SKM-1 (cell line): Measurements from ENCODE around the gene TNFRSF12A.
A peak's percentile ranks its signal among the peaks of the same experiment; 100 is the strongest.

Experiments used
- DNase-seq: peaks from one replicate; lab custom pipeline; 2025; ENCODE audit not compliant: unreplicated experiment; lab: John Stamatoyannopoulos, UW

Gene TNFRSF12A, protein sequence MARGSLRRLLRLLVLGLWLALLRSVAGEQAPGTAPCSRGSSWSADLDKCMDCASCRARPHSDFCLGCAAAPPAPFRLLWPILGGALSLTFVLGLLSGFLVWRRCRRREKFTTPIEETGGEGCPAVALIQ

DNA sequence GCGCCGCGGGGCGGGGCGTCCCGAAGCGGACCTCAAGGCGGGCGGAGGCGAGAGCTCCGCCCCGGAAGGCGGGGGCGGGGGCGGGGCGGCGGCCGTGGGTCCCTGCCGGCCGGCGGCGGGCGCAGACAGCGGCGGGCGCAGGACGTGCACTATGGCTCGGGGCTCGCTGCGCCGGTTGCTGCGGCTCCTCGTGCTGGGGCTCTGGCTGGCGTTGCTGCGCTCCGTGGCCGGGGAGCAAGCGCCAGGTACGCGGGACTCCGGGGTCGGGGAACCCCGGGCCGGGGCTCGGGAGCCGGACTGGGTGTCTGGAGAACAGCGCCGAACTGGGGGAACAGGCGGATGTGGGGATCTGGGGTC lies at the start of gene TNFRSF12A:
TNFRSF12A (plus strand) TSS at position 122 of the 357 bp plus-strand sequence; CDS start at position 152, 30 bp downstream.
- peak; percentile 34 for DNase-seq

DNA sequence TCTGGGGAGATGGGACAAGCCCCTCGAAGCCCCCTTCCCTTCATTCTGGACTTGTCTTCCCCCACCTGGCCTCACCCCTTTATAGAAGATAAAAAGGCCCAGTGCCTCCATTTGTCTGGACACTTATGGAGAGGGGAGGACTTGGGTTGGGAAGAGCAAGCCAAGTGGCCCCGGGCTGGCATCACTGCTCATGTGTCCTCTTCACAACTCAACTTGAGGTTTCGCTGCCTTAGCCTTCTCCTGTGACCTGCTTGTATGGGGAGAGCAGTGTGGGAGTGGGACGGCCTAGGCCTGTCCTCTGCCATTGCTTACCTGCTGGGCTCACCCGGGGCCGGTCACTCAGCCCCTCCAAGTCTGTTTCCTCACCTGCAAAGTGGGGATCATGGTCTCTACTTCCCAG lies 49.6 kb upstream of the TNFRSF12A start:
- DNase-seq = no peak

DNA sequence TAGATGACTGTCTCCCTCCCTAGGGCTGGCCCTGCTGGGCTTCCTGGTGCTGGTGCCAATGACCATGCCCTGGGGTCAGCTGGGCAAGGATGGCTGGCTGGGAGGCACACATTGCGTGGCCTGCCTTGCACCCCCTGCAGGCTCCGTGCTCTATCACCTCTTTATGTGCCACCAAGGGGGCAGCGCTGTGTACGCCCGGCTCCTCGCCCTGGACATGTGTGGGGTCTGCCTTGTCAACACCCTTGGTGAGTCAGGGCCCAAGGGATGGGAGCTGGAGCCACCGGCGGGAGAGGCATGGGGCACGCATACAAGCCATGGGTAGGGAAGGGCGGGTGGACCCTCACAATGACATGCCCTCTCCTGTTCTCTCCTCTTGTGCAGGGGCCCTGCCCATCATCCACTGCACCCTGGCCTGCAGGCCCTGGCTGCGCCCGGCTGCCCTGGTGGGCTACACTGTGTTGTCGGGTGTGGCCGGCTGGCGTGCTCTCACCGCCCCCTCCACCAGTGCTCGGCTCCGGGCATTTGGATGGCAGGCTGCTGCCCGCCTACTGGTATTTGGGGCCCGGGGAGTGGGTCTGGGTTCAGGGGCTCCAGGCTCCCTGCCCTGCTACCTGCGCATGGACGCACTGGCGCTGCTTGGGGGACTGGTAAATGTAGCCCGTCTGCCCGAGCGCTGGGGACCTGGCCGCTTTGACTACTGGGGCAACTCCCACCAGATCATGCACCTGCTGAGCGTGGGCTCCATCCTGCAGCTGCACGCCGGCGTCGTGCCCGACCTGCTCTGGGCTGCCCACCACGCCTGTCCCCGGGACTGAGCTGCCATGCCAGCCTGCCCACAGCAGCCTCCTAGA lies 48.8 kb upstream of the TNFRSF12A start:
- DNase-seq = no peak

DNA sequence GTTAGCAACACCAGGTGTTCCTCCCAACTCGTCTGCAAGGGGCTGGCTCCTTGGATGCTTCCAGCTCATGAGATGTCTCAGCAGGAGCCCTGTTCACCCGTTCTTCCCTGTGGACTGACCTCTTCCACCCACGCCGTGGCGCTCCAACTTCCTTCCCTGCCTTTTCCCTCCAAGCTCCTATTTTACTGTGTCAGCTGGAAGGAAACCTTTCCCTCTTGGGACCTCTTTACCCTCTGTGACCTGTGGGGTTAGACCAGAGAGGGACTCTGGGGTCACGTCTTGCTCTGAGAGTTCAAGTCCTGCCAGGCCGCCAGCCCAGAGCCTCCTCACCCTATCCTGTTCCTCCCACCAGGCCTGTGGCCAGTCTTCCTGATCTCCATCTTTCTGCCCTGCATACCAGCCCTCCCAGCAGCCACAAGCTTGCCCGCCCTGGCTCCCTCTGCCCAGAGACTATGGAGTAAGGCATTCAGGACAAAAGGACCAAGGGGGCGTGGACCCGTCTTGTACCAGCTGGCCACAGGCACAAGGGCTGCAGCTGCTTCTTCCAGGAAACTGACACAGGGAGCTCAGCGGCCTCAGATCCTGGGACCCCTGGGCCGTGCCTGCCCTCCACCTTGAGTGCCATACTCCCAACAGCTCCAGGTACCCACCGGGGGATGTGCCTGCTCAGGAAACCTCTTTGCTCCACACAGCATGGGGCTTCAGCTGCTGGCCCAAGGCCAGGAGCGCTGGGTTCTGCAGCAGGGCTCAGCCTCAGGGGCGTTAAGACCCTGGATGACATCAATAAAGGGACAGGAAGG lies 48.0 kb upstream of the TNFRSF12A start:
- DNase-seq = no peak

DNA sequence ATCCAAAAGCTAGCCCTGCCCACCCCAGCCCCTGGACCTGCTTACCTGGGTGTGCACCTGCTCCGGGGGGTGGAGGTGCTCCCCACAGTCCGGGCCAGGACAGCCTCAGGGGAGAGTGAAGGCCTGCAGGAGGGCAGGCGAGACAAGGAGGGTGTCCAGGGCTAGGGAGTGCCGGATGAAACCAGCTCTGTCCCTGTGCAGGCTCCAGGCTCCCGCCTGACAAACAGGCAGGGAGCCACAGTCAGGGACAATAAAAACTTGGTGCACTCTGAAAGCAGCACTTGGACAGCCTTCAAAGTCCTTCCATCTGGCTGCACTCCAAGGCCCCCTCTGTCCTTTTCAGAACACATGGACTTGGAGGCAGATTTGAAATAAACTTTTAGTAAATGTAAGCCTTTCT lies 47.1 kb upstream of the TNFRSF12A start:
- no peak for DNase-seq

DNA sequence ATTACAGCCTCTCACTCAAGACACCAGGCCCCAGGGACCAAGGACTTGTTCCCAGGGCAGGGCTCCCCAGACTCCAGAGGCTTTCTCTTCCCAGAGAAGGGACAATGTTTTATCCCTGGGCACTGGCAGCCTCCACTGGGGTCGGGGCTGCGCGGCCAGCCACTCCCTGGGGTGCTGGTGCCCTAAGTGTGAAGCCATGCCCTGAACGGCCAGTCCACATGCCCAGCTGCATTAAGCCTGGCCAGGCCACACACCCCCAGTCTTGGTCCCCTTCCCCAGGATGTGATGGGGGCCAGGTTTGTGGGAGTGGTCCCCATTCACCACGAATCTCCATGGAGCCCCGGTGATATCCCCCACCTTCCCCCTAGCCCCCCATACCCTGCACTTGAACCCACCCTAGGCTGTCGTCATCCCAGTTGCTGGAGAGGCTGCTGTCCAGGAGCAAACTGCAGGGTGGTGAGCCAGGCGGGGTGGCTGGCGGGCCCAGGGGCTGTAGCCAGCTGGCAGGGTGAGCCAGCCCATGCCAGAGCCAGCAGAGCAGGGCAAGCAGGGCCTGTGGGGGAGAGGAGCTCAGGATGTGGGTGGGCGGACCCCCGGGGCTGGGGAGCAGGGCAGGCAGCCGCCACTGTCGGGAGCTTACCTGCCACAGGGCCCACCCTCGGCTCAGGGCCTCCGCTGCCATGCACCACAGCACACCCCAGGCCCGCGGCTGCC lies 46.4 kb upstream of the TNFRSF12A start:
- no peak for DNase-seq

DNA sequence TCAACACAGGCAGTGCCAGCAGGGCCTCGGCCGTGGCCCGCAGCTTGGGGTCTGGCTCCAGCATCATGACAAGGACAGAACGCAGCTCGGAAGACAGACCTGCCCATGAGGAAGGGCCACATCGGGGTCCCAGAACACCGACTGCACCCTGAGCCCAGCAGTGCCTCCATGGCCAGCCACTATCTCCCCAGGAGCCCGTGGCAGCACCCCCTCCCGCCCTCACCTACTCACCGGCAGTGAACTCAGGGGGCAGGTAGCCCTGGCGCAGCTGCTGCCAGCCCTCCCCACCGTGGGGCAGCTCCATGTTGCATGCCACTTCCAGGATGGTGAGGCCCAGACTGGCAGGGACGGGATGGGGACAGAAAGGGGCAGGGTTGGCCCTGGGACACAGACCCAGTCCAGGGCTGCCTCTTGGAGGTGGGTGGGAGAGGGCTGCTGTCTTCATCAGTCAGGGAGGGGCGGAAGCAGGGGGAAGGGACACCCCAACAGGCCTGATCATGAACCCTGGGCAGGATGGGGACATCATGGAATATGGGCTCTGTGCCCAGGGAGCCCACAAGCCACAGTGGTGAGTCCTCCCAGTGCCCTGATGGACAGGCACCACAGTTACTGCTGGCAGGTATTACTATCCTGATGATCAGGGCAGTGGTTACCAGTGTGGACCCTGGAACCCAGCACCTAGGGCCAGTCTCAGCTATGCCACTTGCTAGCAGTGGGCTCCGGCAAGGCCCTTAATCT lies 45.7 kb upstream of the TNFRSF12A start:
- no peak for DNase-seq

DNA sequence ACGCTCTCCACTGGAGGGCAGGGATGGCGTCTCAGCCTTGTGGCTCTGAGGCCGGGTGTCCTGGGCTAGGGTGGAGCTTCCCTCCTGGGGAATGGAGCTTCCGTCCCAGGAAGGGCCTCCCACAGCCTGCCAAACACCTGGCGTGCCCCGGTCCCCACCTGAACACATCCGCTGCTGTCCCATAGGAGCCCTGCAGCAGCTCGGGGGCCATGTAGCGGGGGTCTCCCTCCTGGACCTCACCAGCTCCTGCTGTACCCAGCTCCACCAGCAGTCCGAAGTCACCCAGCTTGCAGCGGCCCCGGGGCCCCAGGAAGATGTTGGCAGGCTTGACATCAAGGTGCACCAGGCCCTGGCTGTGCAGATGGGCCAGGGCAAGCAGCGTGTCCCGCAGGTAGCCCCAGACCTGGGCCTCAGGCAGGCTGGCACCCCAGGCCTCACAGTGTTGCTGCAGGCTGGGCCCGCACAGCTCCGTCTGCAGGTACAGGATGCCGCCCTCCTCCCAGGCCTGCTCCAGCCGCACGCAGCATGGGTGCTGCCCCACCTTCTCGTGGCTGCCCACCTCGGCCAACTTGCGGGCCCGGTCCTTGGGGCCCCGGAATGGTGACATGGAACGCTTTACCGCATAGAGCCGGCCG lies 44.9 kb upstream of the TNFRSF12A start:
- DNase-seq = no peak

DNA sequence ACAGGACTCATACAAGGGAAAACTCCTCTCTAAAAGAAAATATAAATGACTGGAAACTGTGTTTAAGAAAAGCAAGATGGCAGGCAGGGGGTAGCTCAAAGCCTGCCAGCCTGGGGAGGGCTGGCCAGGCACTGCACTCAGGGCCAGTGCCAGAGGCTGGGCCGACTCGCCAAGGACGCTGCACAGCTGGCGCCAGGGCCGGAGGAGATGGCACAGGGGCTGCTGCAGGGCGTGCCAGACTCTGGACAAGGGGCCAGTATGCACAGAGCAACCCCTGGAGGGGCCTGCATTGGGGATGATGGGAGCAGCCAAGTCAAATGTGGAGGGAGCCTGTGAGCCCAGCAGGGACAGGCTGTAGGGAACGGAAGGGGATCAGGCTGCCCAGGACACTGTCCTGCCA lies 44.0 kb upstream of the TNFRSF12A start:
- no peak for DNase-seq

DNA sequence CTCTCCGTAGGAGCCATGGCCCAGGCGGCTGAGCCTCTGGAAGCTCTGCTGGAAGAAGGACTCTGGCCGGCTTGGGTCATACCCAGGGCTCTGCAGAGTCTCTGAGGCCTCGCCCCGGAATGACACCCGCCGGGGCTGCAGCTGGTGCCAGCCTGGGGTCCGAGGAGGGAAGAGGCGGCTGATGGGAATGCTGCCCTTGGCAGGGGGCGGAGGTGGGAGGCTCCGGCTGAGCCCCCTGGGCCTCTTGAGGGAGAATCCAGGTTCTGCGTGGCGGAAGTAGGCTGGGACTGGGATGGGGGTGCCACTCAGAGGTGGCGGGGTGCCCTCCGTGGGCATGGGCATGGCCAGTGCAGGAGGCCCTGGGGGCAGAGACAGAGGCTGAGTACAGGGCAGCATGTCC lies 43.5 kb upstream of the TNFRSF12A start:
- no peak for DNase-seq

DNA sequence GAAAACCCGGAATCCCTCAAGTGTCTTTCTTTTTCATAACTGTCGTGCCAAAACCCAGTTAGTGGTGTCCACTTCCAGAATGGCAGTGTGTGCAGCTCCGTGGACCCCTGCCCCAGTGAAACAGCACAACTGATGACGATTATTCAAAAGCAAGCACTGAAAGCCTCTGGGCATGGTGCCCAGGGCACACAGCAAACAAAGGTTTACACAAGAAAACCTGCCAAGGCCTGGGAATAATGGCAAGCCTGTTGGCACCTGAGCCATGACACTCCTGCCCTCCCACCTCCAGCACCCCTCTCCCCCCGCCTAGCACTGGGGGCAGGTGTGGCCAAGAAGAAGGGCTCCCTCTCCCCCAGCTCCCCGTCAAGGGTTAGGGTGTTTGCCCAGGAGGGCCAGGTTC lies 42.7 kb upstream of the TNFRSF12A start:
- DNase-seq = no peak

DNA sequence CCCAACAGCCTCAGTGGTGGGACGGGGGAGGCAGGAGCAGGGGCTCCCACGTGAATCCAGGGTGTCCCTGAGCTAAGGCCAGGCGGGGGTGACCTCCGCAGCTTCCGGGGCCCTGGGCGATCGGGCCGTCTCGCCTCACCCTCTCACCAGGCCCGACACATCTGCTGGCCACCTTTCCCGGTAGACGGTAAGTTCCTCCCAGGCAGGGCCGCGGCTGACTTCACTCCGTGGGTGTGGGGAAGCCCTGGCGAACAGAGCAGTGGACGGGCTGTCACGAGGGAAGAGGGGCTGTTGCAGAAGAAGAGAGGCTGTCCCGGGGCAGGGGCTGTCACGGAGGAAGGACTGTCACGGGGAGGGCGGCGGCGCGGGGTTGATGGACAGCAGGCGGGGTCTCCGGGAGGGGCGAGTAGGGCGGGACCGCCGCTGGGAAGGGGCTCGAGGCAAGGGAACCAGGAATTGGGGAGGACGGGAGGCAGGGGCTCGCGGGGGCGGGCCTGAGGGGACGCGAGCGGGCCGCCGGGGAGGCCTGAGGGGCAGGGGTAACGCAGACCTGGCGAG lies 40.4 kb upstream of the TNFRSF12A start:
- DNase-seq = no peak

DNA sequence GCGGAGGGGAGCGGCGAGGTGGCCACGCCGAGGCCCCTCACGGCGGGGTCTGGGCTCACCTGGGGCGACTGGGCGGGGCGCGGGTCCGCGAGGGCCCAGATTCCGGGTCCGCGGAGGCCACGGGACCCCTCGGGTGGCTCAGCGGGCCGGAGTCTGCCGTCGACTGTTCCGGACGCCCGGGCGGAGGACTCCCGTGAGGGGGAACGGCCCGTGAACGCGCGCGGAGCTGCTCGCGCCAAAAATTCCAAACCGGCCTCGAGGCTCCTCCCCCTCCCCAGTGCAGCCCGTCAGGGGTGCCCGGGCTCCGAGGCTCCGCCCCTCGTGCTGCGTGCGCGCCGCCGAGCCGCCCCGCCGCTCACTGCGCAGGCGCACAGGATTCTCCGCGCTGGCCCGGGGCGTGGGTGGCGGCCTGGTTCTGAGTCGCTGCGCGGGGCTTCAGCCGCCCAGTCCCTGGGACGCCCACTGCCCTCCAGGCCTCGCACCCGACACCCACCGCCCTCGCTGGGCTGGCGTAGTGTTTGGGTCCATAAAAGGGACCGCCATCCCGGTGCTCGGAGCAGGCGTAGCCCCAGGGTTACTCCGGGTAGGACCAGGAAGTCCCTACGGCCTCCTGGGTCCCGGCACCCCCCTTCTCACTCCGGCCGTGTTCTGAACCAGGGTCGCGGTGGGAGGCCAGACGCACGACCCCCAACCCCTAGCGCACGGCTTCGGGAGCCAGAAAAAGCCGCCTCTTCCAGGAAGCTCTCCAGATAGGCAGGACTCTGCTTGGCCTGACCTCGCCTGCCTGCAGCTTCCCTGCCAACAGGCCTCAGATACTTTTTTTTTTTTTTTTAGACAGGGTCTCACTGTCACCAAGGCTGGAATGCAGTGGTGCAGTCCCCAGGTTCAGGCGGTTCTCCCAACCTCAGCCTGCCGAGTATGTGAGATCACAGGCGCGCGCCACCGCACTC lies 39.7 kb upstream of the TNFRSF12A start, which contains the start of gene PKMYT1:
PKMYT1 (minus strand) TSS at position 220 of the 950 bp plus-strand sequence. CDS start 789 bp downstream, outside the sequence.
- DNase-seq = peak; percentile 86

DNA sequence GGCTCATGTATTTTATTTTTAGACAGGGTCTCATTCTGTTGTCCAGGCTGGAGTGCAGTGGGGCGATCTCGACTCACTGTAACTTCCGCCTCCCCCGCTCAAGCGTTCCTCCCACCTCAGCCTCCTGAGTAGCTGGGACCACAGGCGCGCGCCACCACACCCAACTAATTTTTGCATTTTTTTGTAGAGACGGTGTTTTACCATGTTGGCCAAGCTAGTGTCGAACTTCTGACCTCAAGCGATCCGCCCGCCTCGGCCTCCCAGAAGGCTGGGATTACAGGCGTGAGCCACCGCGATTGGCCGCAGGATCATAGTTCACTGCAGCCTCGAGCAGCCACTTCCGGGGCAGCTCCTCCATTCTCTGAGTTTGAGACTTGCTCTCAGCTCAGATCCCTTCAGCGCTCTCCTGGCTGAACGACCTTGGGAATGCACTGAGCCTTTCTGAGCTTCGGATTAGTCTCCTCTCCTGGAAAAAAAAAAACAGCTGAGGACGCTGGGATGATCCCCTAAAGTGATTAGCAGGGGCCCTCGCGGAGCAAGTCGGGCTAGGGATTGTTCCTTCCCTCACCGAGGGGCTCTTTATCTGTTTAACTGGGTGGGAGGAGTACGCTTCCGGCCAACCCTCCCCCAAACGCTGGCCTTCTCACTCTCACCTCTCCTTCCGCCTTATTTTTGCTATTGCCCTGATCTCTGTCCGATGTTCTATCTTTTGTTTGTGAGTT lies 38.8 kb upstream of the TNFRSF12A start:
- no peak for DNase-seq

DNA sequence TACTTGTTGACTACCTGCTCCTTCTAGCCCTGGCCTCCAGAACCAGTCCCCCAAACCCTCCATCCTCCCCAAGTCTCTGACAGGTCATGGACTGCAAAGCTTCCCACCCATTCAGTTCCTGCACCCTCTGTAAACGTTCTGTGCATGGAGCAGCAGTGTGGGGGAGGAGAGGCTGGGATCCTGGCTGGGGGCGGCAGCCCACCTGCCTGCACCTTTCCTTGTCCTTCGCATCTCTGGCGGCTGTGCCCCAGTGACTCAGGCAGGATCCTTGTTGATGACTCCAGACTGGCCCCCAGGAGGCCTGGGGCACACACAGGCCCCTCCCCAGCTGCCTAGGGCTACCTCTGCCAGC lies 38.3 kb upstream of the TNFRSF12A start:
- DNase-seq = no peak

DNA sequence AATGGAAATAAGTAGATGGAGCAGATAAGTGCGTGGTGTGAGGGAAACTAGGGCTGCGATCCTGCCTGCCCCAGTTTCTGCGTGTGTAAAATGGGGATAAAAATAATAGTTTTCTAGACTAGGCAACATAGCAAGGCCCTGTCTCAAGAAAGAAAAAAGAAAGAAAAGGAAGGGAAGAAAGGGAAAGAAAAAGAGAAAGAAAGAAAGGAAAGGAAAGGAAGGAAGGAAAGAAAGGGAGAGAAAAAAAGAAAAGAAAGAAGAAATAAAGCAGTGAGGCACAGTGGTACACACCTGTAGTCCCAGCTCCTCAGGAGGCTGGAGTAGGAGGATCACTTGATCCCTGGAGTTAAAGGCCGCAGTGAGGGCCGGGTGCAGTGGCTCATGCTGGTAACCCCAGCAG lies 37.8 kb upstream of the TNFRSF12A start:
- DNase-seq = no peak

DNA sequence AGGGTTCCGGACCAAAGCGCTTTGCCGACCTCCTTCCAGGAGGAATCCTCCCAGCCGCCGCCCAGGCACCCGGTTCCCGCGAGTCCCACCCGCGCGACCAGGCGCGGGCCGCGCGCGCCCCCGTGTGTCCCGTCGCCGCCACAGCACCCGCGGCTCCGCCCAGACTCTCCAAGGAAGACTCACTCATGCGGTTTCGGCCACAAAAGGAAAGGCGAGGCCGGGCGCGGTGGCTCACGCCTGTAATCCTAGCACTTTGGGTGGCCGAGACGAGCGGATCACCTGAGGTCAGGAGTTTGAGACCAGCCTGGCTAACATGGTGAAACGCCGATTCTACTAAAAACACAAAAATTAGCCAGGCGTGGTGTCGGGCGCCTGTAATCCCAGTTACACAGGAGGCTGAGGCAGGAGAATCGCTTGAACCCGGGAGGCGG lies 36.4 kb upstream of the TNFRSF12A start:
- peak; percentile 58 for DNase-seq

DNA sequence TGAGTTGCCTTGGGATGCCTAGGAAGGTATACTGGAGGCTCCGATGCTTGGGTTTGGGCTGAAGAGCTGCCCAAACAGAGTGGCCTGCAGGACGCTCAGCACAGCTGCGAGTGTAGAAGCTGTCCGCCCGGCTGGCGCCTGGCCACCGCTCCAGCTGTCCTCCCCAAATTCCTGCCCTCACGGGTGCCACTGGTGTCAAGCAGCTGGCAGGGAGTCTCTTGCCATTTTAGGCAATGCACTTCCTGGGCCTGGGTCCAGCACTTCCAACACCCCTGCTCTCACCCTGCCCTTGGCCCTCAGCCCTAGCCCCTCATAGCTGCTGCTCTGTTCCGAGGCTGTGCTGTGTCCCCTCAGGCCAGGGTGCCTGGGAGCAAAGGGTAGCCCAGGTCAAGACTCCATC lies 34.7 kb upstream of the TNFRSF12A start:
- no peak for DNase-seq
